ENCODE measurements around the gene LPP. TPM values are rescaled to one million over a fixed set of nuclear protein-coding genes. Genes with fewer than 3 reads are reported as not detected.

The LPP gene
- polyA plus RNA-seq, 2 of the 4 experiments (the other 2 are of a cell fraction) = 11.0 to 30.8 TPM

- Histone ChIP-seq H3K27ac (no peak overlapping the region), H3K9me3 (no peaks in the 10 kb centered on the region), H3K4me2 (no peak overlapping the region), H3K4me1 (peaks cover 39% of the 10 kb centered on the region), H3K4me3 (no peak overlapping the region)
- WGBS (ENCODE audit: missing lambda C conversion rate) = 85% methylated on average over 5 of the region's 5 CpGs
- DNase-seq (ENCODE audit: low read depth in 1 of 2, low spot score in 1 of 2) (no peak), FAIRE-seq (no peak), ATAC-seq (no peak)
- ChIA-PET CTCF (interaction anchor here (0.5 kb wide), 1 partner anchor 128 kb away, joined by 3 read pairs; no protein-coding TSS in a partner anchor), POLR2A (no interaction called here)
- TF ChIP-seq BCL3 (IDR thresholded peaks at IDR 0.05) (no peak), HES2 (IDR thresholded peaks at IDR 0.05) (no peak)
Observed at GRCh38 chr3:188343894-188344293, 189.9 kb downstream of the LPP start.

- POLR2A ChIA-PET = no interaction called here
- H3K4me1 ChIP-seq = peaks cover 44% of the 10 kb centered on the region
- H3K4me2 ChIP-seq = no peak overlapping the region
- DNase-seq (ENCODE audit: low read depth in 1 of 2, low spot score in 1 of 2) (no peak), FAIRE-seq (no peak), ATAC-seq (no peak)
- H3K9me3 ChIP-seq = no peaks in the 10 kb centered on the region
- no peak overlapping the region for H3K27ac ChIP-seq
- no peak overlapping the region for H3K4me3 ChIP-seq
- TF ChIP-seq EHMT2 (IDR thresholded peaks at IDR 0.05; ENCODE audit: low read depth) (no peak), KDM5A (IDR thresholded peaks at IDR 0.05) (no peak), TP53 (CRISPR knock-in tag; IDR thresholded peaks at IDR 0.05) (no peak), HMGXB4 (CRISPR knock-in tag; IDR thresholded peaks at IDR 0.05; ENCODE audit: borderline replicate concordance) (no peak), NR3C1 (IDR thresholded peaks at IDR 0.05) (no peak), POLR2AphosphoS2 (conservative IDR thresholded peaks at IDR 0.05; ENCODE audit: low read length) (no peak), RNF2 (IDR thresholded peaks at IDR 0.05; ENCODE audit: borderline replicate concordance, low read depth) (no peak), RARB (CRISPR knock-in tag; IDR thresholded peaks at IDR 0.05) (no peak), CBX8 (IDR thresholded peaks at IDR 0.05) (no peak), ZFP36 (IDR thresholded peaks at IDR 0.05; ENCODE audit: borderline replicate concordance, partially characterized antibody) (no peak), PHF8 (IDR thresholded peaks at IDR 0.05; ENCODE audit: borderline replicate concordance, low read depth) (no peak), ZNF302 (CRISPR knock-in tag; IDR thresholded peaks at IDR 0.05) (no peak), CHD2 (IDR thresholded peaks at IDR 0.05; ENCODE audit: low read length, partially characterized antibody) (no peak), EP300 (IDR thresholded peaks at IDR 0.05) (no peak), MAX (IDR thresholded peaks at IDR 0.05) (no peak), USF2 (IDR thresholded peaks at IDR 0.05) (no peak), CBX2 (IDR thresholded peaks at IDR 0.05; ENCODE audit: borderline replicate concordance, low read depth) (no peak), CHD4 (IDR thresholded peaks at IDR 0.05; ENCODE audit: borderline replicate concordance) (no peak), ELK1 (IDR thresholded peaks at IDR 0.05; ENCODE audit: low read depth, low read length) (no peak), RAD21 (conservative IDR thresholded peaks at IDR 0.05 in 1 of 2, IDR thresholded peaks at IDR 0.05 in 1 of 2) (no peak)
- CTCF ChIA-PET = interaction anchor here (1.2 kb wide), 1 partner anchor 62 kb away, joined by 3 read pairs; no protein-coding TSS in a partner anchor
- WGBS (ENCODE audit: missing lambda C conversion rate) = 94% methylated on average over 5 of the region's 5 CpGs
Observed at GRCh38 chr3:188345223-188345622, 191.3 kb downstream of the LPP start.
